GM23338 (cell line): ENCODE data around the gene ZBTB18. TPM values are rescaled to one million over a fixed set of nuclear protein-coding genes. Genes with fewer than 3 reads are reported as not detected.

Experiments
- ATAC-seq: fragments of 200-7000 bp; cut with Tn5 transposase; 3 replicates; pipeline ENCODE4 v1.9.1; 2020
- DNase-seq: peaks from one replicate; pipeline ENCODE4 v3.0.0-alpha.2; 2015; ENCODE audit warnings: low spot score
- H2AFZ ChIP-seq: fragments of 200-600 bp; sonication (generic); 2 replicates; pipeline ENCODE4 v1.8.0; 2016; ENCODE audit warnings: antibody characterized with exemption, mild to moderate bottlenecking, moderate library complexity
- H3F3A ChIP-seq: fragments of 200-600 bp; sonication (generic); replicated peaks from 2 replicates; pipeline ENCODE4 v1.8.0; 2017; ENCODE audit warnings: antibody characterized with exemption, mixed run types, low read depth
- H3K27ac ChIP-seq: fragments of 200-600 bp; sonication (generic); 2 replicates; pipeline ENCODE4 v1.6.1; 2016; ENCODE audit warnings: low read depth
- H3K27me3 ChIP-seq: fragments of 200-600 bp; sonication (generic); 2 replicates; pipeline ENCODE4 v1.8.0; 2016; ENCODE audit warnings: mild to moderate bottlenecking, mixed run types, moderate library complexity; ENCODE audit not compliant: insufficient read depth
- H3K36me3 ChIP-seq: fragments of 200-600 bp; sonication (generic); 2 replicates; pipeline ENCODE4 v1.8.0; 2016; ENCODE audit warnings: mild to moderate bottlenecking; ENCODE audit not compliant: insufficient read depth
- H3K4me1 ChIP-seq: fragments of 200-600 bp; sonication (generic); 2 replicates; pipeline ENCODE4 v1.8.0; 2016; ENCODE audit warnings: mild to moderate bottlenecking, moderate library complexity; ENCODE audit not compliant: insufficient read depth
- H3K4me2 ChIP-seq: fragments of 200-600 bp; sonication (generic); 2 replicates; pipeline ENCODE4 v1.7.1; 2017; ENCODE audit warnings: mixed run types
- H3K4me3 ChIP-seq: fragments of 200-600 bp; sonication (generic); 2 replicates; pipeline ENCODE4 v1.6.1; 2016; ENCODE audit warnings: mixed run types
- H3K79me2 ChIP-seq: fragments of 200-600 bp; sonication (generic); replicated peaks from 2 replicates; pipeline ENCODE4 v1.8.0; 2017; ENCODE audit warnings: mild to moderate bottlenecking; ENCODE audit not compliant: insufficient read depth
- H3K9me2 ChIP-seq: fragments of 200-600 bp; sonication (generic); 2 replicates; pipeline ENCODE4 v1.8.0; 2017; ENCODE audit not compliant: insufficient read depth
- H4K20me1 ChIP-seq: fragments of 200-600 bp; sonication (generic); replicated peaks from 2 replicates; pipeline ENCODE4 v1.8.0; 2017; ENCODE audit warnings: mild to moderate bottlenecking; ENCODE audit not compliant: insufficient read depth
- H3K27ac Mint-ChIP-seq: 2 replicates; pipeline ENCODE4 v1.8.0; 2020; ENCODE audit warnings: inconsistent platforms, mild to moderate bottlenecking, moderate library complexity, mixed read lengths
- H3K27me3 Mint-ChIP-seq: 3 replicates; pipeline ENCODE4 v1.8.0; 2022; ENCODE audit warnings: low read depth, mild to moderate bottlenecking, moderate library complexity, mixed read lengths, inconsistent platforms; ENCODE audit not compliant: insufficient read depth, poor library complexity
- H3K36me3 Mint-ChIP-seq: 3 replicates; pipeline ENCODE4 v1.8.0; 2021; ENCODE audit warnings: low read depth, mild to moderate bottlenecking, inconsistent platforms, moderate library complexity, mixed read lengths
- H3K4me1 Mint-ChIP-seq: 3 replicates; pipeline ENCODE4 v1.8.0; 2020; ENCODE audit warnings: mild to moderate bottlenecking, inconsistent platforms, mixed read lengths
- H3K4me3 Mint-ChIP-seq: 3 replicates; pipeline ENCODE4 v1.8.0; 2021; ENCODE audit warnings: moderate library complexity, mild to moderate bottlenecking, inconsistent platforms, mixed read lengths
- H3K9me3 Mint-ChIP-seq: 3 replicates; pipeline ENCODE4 v1.8.0; 2020; ENCODE audit warnings: moderate library complexity, mild to moderate bottlenecking, inconsistent platforms, mixed read lengths
- CREB1 ChIP-seq: fragments of 250-450 bp; sonication (Bioruptor Pico); IDR thresholded peaks from 2 replicates; pipeline ENCODE4 v1.5.0; 2020; ENCODE audit warnings: low read depth, mild to moderate bottlenecking, moderate library complexity
- CTCF ChIP-seq, 2 experiments: fragments of 200-600 bp in 1 of 2; sonication (generic) in 1 of 2; conservative IDR thresholded peaks; 2 replicates each; pipeline versions ENCODE4 v1.5.1 to v1.6.1; 2016 to 2017; ENCODE audit warnings: antibody characterized with exemption in 2 of 2, low read depth in 2 of 2, mild to moderate bottlenecking in 2 of 2, moderate library complexity in 1 of 2
- ETS1 ChIP-seq: IDR thresholded peaks from 2 replicates; pipeline ENCODE4 v1.6.1; 2016; ENCODE audit warnings: antibody characterized with exemption
- EZH2 ChIP-seq: fragments of 200-600 bp; sonication (generic); IDR thresholded peaks from one replicate; pipeline ENCODE4 v1.8.0; 2017; ENCODE audit warnings: antibody characterized with exemption, mild to moderate bottlenecking, low read depth; ENCODE audit not compliant: unreplicated experiment
- EZH2phosphoT487 ChIP-seq: fragments of 200-600 bp; sonication (generic); IDR thresholded peaks from one replicate; pipeline ENCODE4 v1.8.1; 2018; ENCODE audit warnings: antibody characterized with exemption; ENCODE audit not compliant: unreplicated experiment
- JUNB ChIP-seq: IDR thresholded peaks from one replicate; pipeline ENCODE4 v1.6.1; 2016; ENCODE audit warnings: antibody characterized with exemption; ENCODE audit not compliant: unreplicated experiment
- NANOG ChIP-seq: IDR thresholded peaks from 2 replicates; pipeline ENCODE4 v1.6.1; 2016; ENCODE audit warnings: antibody characterized with exemption, borderline replicate concordance
- POLR2AphosphoS5 ChIP-seq: IDR thresholded peaks from 2 replicates; pipeline ENCODE4 v1.6.1; 2016; ENCODE audit warnings: antibody characterized with exemption, low read depth
- REST ChIP-seq: IDR thresholded peaks from one replicate; pipeline ENCODE4 v1.6.1; 2018; ENCODE audit warnings: antibody characterized with exemption; ENCODE audit not compliant: unreplicated experiment
- STAT1 ChIP-seq: IDR thresholded peaks from one replicate; pipeline ENCODE4 v1.6.1; 2016; ENCODE audit warnings: antibody characterized with exemption; ENCODE audit not compliant: unreplicated experiment
- ZNF114 ChIP-seq: fragments of 250-450 bp; sonication (Bioruptor Pico); IDR thresholded peaks from 2 replicates; pipeline ENCODE4 v1.5.0; 2020; ENCODE audit warnings: mild to moderate bottlenecking, moderate library complexity
- ZNF331 ChIP-seq: fragments of 250-450 bp; sonication (Bioruptor Pico); IDR thresholded peaks from 2 replicates; pipeline ENCODE4 v1.5.0; 2020; ENCODE audit warnings: low read depth, mild to moderate bottlenecking, moderate library complexity
- ZNF462 ChIP-seq: fragments of 250-450 bp; sonication (Bioruptor Pico); IDR thresholded peaks from 2 replicates; pipeline ENCODE4 v1.5.0; 2020; ENCODE audit warnings: mild to moderate bottlenecking, moderate library complexity
- polyA plus RNA-seq: library from polyadenylated mRNA; unstranded; fragments of >200 nt; fragmentation: Nextera tagmentation; extraction: Ambion mirVana; gene quantifications from 2 replicates; pipeline ENCODE4 v1.2.1, GENCODE V29; 2016
- total RNA-seq: library from RNA; depleted of rRNA; stranded (reverse); fragments of >200 nt; shearing (Covaris generic); gene quantifications from 2 replicates; pipeline ENCODE4 v1.2.3, GENCODE V29; 2014

Gene ZBTB18
- total and polyA plus RNA-seq, 2 experiments from 2014 or later, result 5.5 to 12.2 TPM

GRCh38 chr1:244094880-244095528, 43.9 kb downstream of the ZBTB18 start:
- Mint-ChIP-seq H3K36me3 (no peaks in the 10 kb centered on the region), H3K27me3 (peaks cover 2% of the 10 kb centered on the region), H3K4me1 (peaks cover 8% of the 10 kb centered on the region; the same call in 1 of the 3 replicates), H3K27ac (no peak overlapping the region), H3K4me3 (no peak overlapping the region), H3K9me3 (no peaks in the 10 kb centered on the region)
- H4K20me1 ChIP-seq, result no peaks in the 10 kb centered on the region
- H3K27me3 ChIP-seq, result no peaks in the 10 kb centered on the region
- ATAC-seq (no peak), DNase-seq (no peak)
- TF ChIP-seq POLR2AphosphoS5, result no peak
- TF ChIP-seq NANOG, result no peak
- TF ChIP-seq REST, result no peak
- TF ChIP-seq STAT1, result no peak
- no peak for TF ChIP-seq EZH2
- TF ChIP-seq ZNF331 (CRISPR knock-in tag), result no peak
- no peak for TF ChIP-seq ZNF114 (CRISPR knock-in tag)
- no peak for TF ChIP-seq EZH2phosphoT487
- TF ChIP-seq CREB1 (CRISPR knock-in tag), result no peak
- no peak for TF ChIP-seq ETS1
- no peak for TF ChIP-seq JUNB
- no peak for TF ChIP-seq CTCF (conservative IDR thresholded peaks at IDR 0.05; ENCODE audit: low read depth in 2 of 2)
- TF ChIP-seq ZNF462, result no peak
- H3K4me2 ChIP-seq, result no peak overlapping the region
- no peaks in the 10 kb centered on the region for H3K79me2 ChIP-seq
- no peaks in the 10 kb centered on the region for H3K9me2 ChIP-seq
- H3K36me3 ChIP-seq, result no peaks in the 10 kb centered on the region
- H3F3A ChIP-seq, result no peaks in the 10 kb centered on the region
- no peak overlapping the region for H3K27ac ChIP-seq
- H2AFZ ChIP-seq, result no peak overlapping the region
- no peak overlapping the region for H3K4me3 ChIP-seq
- H3K4me1 ChIP-seq, result no peaks in the 10 kb centered on the region; the same call in 1 of the 2 replicates
